CD4-positive, alpha-beta T cell treated with Interleukin-10 for 1 hour (primary cell): ENCODE measurements around the gene ZFYVE19.
A peak's percentile ranks its signal among the peaks of the same experiment; 100 is the strongest.

Experiments
- DNase-seq: peaks from one replicate; pipeline ENCODE4 v3.0.0-alpha.2; 2020

The ZFYVE19 gene, protein sequence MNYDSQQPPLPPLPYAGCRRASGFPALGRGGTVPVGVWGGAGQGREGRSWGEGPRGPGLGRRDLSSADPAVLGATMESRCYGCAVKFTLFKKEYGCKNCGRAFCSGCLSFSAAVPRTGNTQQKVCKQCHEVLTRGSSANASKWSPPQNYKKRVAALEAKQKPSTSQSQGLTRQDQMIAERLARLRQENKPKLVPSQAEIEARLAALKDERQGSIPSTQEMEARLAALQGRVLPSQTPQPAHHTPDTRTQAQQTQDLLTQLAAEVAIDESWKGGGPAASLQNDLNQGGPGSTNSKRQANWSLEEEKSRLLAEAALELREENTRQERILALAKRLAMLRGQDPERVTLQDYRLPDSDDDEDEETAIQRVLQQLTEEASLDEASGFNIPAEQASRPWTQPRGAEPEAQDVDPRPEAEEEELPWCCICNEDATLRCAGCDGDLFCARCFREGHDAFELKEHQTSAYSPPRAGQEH

DNA sequence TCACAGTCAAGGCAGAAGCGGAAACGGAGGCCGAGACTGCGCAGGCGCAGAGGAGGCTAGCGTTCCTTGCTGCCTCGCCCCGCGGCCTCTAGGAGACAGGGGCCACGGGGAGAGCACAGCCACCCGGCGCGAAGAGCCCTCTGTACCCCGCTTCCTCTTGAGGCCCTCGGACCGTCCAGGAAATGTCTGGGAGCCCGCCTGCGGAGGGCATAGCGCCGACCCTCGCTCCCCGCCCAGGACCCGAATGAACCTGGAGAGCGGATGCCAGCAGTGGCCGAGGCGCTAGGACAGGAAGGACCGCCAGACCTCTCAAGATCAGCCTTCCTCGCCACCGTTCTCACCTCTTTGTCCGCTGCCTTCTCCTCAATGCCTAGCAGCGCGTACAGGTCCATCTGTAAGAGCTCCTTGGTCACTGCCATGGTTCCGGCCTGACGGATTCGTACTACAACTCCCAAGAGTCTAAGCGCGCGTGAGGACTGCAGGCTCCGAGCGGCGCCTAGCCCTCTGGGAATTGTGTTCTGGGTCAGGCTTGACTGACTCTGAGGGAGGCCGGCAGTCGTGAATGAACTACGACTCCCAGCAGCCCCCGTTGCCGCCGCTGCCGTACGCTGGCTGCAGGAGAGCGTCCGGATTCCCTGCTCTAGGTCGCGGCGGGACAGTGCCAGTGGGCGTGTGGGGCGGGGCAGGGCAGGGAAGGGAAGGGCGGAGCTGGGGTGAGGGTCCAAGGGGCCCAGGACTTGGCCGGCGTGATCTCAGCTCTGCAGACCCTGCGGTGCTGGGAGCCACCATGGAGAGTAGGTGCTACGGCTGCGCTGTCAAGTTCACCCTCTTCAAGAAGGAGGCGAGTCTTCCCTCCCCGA, at the start of gene ZFYVE19, which contains the start of gene DNAJC17:
Gene ZFYVE19, plus strand, starts transcription at position 62 of the 860 bp plus-strand sequence. Its CDS starts 501 bp downstream, at position 563.
Gene DNAJC17, minus strand, starts transcription at position 446 of the 860 bp plus-strand sequence. Its CDS starts 27 bp downstream, at position 419.
- peak; percentile 95 for DNase-seq

DNA sequence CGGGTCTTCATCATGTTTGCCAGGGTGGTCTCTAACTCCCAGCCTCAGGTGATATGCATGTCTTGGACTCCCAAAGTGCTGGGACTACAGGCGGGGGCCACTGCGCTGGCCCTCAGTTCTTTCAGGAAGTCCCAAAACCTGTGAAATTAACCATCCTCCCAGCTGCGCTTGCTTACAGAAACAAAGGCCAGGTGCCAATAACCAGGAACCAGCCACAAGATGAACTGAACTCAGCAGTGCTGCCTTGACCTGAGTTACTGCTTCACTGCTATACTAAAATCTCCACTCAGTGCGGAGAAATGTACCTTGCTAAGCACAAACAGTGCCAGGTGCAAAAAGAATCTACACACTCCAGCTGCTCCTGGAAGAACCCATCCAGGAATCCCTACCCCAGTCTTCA, 46.9 kb upstream of the ZFYVE19 start:
- DNase-seq: no peak

DNA sequence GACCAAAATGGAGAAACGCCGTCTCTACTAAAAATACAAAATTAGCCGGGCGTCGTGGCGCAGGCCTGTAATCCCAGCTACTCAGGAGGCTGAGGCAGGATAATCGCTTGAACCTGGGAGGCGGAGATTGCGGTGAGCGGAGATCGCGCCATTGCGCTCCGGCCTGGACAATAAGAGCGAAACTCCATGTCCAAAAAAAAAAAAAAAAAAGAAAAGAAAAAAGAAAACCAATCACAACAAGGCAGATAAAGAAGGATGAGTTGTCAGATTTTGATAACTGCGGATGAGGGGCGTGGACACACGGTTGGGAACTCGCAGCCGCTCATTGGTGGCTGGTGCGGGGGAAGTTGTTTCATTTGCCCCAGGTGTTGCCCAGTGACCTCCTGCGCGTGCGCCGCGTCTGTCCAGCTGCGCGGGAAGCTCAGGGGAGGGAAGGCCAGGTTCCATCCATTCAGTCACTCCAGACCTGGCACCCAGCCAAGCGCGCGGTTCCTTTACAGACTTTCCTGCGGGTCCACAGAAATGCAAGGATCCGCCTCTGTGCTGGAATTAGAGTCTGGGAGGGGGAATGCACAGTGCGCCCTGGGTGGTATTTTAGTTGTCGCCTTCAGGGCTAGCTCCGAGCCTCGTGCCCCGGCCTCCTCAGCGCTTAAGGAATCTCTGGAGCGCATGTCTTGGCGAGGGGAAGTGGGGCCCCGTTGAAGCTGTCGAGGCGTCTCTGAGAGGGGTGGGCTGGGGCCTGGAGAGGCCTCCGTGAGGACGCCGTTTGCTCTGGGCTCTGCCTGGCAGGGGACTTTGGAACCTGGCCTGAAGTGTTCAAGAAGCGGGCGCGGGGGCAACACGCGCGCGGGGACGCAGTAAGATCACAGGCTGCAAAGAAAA, 43.7 kb upstream of the ZFYVE19 start:
- DNase-seq: peak; percentile 40

DNA sequence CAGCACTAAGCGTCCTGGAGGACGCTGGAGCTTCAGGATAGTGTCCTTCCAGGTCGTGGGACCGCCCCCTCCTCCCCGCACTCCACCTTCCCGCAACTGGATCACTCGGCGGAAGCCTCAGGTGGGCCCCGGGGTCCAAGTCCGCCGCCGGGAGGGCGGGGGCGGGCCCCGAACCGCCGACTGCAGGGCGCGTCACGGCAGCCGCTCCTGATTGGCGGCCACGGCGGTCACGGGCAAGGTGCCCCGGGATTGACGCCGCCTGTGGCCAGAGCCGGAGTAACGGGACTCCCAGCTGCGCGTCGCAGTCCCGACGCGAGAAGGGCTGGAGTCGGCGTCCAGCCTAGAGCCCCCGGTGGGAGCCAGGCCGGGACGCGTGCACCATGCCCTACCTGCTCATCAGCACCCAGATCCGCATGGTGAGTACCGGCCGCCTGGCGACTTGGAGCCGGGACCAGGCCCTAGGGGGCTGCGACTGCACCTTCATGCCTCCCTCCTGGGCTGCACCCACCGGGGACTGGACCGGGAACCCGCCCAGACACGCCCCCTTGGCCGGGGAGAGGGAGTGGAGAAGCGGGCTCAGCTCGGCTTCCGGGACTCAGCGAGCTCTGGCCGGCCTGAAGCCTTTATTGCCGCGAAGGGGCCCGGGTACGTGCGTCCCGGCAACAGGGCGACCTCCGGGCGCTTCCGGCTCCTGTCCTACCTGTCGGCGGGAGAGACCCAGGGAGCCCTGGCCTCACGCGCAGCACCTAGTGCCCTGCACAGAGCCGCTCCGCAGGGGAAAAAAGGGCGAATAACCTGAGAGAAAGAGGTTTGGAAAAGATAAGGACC, 42.9 kb upstream of the ZFYVE19 start, which contains the start of gene GCHFR:
Gene GCHFR, plus strand, starts transcription at position 268 of the 828 bp plus-strand sequence. Its CDS starts 113 bp downstream, at position 381.
- DNase-seq: peak; percentile 74

DNA sequence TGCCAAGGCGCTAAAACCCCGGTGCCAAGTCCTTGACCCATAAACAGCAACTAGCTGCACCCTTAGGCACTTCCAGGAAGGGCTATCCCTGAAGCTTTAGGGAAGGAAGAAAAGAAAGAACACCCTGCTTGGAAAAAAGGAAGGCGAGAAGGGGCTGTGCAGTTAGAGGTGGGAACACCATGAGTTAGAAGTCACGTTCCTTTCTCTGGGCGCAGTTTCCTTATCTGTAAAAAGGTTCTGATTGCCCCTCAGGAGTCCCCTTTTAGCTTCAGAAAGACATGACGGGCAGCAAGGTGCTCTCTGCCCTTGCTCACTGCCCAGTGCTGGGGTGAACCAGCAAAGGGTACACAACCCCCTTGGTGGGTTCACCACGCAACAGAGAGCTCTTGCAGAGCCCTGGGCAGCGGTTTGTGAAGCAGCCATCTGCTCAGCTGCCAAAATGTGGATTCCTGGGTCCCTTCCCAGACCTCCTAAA, 42.2 kb upstream of the ZFYVE19 start:
- no peak for DNase-seq

DNA sequence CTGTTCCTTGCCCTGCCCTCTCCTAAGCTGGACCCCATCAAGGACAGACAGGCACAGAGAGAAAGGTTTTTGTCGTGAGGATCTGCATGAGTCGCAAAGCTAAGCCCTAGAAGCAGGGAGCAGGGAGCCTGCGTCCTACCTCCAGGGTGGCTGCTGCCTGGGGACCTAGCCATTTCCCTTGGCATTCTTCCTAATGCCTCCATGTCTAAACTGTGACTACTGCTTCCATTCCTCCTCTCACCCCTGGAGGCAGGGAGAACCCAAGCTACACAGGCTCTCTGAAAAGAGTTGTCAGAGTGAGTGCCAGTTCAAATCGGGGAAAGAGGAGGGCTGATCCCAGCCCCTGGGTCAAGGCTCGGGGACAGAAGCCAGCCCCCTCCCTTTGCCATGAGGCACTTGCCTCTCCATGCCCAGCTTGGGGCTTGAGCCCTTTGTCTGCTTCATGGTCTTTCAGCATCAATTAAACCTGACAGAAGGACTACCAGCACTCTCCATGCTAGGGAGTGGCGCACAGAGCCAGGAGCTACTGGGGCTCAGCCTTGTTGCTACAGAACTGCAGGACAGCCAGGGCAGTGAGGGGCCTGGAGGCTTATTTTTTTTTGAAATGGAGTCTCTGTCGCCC, 40.6 kb upstream of the ZFYVE19 start:
- DNase-seq: no peak

DNA sequence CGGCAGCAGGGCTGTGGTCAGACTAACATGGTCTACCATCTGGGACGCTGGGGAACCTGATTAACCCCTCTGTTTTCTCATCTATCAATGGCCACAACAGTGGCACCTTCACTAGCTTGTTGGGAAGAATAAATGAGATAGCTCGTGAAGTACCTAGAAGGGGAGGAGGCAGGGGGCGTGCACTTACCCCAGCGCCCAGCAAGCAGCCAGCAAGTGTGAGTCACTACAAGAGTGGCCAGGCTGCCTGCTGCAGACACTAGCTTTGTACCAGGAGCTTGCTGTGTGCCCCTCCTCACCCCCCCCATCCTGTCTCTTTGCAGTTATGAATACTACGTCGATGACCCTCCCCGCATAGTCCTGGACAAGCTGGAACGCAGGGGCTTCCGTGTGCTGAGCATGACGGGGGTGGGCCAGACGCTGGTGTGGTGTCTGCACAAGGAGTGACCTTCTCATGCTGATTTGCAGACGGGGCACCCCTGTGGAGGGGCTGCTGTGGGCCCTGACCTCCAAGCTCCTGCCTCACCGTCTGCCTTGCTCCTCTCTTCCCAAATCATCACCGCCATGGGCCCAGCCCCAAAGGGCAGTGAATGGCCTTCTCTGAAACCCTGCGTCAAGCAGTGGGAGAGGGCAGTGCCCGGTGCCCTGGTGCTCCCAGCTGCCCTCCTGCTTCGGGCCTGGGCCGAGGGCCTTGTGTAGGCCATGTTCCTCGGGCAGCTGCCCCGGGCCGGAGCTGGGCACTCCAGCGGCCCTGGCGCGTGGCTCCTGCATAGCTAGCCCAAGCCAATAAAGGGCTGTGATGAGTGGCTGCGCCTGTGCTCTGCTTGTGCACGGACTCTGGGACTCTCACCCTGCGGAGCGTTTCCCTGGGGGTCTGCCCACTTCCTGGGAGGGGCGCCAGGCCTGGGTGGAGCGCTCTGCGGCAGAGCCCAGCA, 39.7 kb upstream of the ZFYVE19 start:
- DNase-seq: no peak

DNA sequence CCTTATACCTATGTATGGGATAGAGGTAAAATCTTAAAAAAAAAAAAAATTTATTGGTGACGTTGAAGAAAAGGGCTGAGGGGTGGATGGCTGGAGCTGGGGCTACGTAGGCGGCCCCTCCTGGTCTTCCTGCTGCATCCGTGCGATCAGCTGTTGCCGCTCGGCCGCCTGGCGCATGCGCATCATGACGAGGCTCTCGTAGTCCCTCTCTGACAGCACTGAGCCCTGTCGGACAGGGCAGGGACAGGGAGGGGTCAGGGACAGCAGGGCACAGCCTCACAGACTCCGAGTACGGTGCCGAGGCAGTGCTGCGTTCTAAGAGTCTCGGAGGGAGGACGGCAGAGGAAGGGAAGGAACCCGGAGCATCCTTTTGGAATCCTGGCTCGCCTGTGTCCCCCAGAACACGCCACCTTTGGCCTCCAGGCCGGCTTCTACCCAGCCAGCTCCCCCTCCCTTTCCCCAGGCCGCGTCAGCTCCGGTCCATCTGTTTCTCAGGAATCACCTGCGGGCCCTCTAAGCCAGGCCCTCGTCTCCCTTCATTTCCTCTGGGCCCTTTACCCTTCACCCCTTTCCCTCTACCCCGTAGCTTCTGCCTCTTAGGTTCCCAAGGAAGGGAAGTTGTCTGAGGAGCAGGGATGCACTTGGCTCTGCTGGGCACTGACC, 38.9 kb upstream of the ZFYVE19 start:
- no peak for DNase-seq

DNA sequence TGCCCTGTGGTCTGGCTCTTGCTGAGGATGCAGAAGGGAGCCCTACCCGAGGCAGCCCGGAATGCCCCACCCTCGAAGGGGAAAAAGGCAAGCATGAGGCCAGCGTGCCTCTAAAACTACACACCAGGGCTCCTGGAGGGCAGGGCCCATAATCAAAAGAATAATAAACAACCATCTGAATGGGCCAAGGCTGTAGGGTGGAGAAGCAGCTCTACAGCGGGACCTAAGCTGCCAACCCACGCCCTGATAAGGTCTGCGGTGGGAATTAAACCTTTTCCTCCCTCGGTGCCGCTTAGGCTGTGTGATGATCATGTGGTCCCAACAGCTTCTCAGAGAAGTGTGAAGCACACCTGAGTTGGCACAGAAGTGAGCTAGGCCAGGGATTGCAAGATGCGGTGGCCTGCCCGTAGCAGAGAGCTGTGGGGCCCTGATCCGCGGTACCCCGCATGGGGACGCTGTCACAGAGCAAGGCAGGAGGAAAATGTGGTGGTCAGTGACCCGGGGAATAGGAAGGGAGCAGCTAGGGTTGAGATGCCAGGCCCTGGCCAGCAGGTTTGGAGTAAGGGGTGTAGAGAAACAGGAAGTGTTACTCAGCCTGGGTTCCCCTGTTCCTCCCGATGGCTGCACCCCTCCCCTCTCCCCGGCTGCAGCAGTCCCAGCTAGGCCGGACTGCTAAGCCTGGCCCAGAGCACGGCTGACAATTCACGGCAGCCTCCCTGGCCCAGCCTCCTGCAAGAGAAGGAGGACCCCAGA, 38.2 kb upstream of the ZFYVE19 start:
- DNase-seq: no peak

DNA sequence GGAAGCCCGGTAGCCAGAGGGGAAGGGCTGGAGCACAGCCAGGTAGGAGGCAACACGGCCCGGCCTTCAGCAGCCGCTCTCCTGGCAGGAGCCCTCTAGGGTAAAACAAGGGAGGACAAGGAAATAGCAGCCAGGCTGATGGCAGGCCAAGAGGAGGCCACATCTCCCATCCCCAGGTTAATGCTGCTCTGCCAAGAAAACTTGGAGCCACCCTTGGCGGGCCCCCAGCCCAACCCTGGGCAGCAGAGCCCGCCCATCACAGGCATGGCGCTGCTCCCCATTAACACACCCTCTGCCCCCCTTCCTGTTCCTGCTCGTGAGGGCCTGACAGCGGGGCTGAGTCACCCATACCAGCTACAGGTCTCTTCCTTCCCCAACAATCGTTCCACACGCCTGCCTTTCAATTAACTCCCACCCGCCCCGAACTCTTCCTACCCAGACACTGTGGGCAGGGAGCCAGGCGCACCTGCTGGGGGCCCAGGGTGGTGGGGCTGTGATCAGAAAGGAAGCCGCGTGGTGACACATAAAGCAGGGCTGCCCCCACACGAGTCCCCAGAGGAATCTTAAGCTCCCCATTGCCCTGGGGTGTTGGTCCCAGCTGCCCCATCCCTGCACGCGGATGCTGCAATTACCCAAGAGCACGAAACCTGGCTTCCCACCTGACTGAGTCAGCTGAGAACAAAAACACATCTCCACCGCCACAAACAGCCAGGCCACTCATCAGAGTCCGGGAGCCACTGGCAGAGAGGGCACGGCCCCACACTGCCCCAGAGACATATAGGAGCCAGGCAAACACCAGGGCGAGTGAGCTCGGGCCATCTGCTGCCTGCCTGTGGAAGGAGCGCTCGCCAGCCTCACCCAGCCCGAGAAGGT, 37.4 kb upstream of the ZFYVE19 start, which contains the start of gene C15orf62:
Gene C15orf62, plus strand, starts transcription at position 707 of the 873 bp plus-strand sequence. CDS start 516 bp downstream, outside the sequence.
- peak; percentile 33 for DNase-seq

DNA sequence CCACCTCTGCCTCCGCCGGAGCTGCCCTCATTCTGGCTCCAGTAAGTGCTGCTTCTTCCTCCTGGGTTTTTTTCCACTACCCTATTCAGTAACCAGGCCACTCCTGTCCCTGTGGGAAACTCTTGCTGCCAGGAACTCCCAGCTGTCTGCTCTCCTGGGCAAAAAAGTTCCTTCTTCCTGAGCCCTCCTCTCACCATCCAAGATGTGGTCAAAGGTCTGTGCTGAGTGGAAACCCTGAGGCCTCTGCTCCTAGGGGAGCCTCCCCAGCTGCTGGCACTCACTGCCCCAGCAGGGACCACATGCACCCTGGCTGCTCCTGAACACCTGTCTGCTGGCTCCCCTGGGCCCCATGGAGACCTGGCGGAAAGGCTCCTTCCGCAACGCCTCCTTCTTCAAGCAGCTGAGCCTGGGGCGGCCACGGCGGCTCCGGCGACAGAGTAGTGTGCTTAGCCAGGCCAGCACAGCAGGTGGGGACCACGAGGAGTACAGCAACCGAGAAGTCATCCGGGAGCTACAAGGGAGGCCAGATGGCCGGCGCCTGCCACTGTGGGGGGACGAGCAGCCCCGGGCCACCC, 36.7 kb upstream of the ZFYVE19 start:
- no peak for DNase-seq

DNA sequence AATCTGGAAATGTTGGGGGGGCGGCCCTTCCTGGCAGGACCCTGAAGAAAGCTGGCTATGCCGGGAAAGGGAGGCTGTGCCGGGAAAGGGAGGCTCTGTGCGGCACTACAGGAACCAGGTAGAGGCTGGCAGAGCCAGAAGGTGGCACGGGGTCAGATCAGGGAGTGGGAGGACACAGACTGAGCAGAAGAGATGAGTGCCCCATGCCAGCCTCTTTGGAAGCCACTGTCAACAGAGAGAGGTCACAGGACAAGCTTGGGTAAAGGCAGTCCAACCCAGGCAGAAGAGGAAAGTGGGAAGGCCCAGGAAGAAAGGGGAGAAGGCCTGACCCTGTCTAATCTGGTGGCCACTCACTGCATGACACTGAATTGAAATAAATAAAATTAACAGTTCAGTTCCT, 35.6 kb upstream of the ZFYVE19 start:
- no peak for DNase-seq

DNA sequence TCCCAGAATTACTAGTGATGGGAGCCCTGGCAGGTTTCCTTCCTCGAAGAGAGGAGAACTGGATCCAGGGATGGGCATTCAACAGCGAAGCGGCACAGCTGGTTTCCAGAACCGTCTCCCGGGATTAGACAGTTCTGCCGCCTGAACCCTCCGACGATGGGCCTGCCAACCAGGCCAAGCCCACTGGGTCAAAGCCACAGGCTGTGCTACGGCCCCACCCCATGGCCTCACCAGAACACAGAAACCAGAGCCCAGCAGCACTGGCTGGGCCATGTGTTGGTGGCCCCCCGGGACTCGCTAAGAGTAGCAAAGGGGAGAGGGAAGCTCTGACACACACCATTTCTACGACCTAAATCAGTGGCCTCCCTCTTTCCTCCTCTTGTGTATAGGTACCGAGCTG, 34.9 kb upstream of the ZFYVE19 start:
- DNase-seq: no peak

DNA sequence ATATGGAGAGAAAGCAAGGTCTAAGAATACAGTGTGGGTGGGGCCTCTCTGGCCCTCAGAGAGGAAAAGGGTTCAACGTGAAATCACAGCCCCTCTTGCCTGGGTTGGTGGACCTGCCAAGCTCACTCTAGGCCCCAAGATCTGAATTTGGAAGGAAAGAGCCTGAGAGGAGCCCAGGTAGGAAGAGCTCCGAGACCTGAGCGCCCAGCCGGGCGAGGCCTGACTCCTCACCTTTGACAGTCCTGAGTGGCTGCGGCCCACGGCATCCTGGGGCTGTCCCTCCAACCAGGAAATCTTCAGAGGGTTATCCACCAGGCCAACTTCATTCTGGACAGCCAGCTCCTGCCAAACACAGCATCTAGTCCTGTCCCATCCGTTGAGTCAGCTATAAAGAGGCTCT, 33.4 kb upstream of the ZFYVE19 start:
- no peak for DNase-seq

DNA sequence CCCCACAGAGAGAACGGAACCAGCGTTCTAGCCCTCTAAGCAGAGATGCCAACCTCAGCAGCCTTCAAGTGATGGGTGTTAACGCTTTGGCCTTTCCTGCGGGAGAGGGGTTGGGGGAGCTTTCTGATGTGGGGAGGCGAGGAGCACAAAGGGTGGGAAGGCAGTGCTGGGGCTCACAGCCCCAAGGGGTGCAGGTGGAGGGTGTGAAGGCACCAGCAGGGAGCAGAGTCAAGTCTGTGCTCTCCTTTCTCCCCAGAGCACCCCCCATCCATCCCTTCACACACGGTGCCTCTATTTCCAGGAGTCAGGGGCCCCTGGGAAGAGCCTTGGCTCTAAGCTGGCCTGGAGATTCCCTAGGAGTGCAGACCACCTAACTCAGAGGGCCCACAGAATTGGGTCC, 33.0 kb upstream of the ZFYVE19 start:
- DNase-seq: no peak

DNA sequence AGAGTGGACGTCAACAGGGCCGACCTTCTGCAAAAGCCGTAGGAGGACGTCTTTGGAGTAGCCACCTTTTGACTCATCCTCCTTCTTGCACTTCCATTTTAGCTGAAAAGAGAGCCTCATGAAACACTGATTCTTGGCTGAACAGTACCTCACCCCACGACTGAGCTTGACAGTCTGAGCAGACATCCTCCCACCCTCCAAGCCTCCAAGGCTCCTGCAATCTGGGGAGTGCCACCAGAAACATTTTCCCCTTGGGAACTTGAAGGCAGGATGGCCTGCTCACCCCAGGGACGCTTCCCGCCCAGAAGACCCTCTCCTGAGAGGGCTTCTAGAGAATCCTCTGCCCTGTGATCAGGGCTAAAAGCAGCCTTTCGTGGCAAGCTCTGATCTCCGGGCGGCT, 31.9 kb upstream of the ZFYVE19 start:
- DNase-seq: no peak
